Cortex of kidney (tissue), 1 donor: Measurements from ENCODE around the gene PRPSAP1.
"Not testable (repeated sequence)": the region's sequence is repeated elsewhere in the genome, so short reads cannot be mapped to it uniquely, and the experiment has no call there.

Source experiments
- DNase-seq: peaks from one replicate; lab custom pipeline; 2025; lab: John Stamatoyannopoulos, UW

The PRPSAP1 gene

DNA sequence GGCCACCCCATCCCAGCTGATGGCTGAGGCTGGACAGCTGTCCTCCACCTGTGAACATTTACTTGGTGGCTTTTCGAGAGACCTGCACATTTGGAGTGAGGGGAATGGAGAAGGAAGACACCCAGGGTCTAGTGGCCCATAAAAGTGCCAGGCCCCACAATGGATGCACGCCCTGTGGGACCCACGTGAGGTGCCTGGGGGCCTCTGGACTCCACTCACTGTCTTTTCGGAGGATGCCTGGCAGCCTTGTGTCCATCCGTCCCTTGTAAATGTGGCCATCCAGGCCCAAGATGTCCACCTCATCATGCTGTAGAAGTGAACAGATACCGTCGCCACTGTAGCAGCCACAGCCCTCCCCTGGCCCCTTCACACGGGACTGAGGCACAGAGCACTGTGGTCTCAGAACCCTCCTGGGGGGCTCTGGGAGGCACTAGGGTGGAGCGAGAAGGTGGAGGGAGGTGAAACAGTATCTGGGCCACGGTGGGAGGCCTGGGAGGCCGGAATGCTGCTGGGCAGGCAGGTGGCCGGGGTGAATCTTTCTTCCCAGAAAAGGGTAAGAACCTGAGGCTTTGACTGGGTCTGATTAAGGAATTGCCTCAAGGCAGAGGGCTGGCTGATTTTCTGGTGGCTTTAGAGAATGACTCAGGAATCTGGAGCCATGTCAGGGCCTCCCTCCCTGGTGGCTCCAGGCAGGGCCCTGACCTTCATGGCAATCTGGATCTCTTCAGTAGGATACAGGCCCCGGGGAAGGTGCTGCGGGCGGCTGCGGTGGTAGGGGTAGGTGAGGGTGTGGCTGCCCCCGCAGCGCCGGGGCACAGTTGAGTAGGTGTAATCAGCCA, 77.0 kb downstream of the PRPSAP1 start:
- DNase-seq, result no peak

DNA sequence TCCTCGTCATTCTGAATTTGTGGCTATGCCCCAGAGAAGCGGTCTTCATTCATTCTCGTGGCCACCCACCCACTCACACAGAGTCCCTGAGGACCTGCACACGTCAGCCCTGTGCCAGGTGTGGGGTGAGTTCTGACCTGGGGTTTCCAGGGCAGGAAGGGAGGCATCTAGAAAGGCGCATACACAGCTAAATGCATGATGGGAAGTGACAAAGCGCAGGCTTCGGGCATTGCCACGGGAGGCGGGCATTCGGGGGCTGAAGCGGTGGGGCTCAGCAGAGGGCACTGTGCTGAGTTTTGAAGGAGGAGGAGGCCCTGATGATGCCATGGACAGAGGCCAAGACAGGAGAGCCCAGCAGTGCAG, 77.7 kb downstream of the PRPSAP1 start:
- no peak for DNase-seq

DNA sequence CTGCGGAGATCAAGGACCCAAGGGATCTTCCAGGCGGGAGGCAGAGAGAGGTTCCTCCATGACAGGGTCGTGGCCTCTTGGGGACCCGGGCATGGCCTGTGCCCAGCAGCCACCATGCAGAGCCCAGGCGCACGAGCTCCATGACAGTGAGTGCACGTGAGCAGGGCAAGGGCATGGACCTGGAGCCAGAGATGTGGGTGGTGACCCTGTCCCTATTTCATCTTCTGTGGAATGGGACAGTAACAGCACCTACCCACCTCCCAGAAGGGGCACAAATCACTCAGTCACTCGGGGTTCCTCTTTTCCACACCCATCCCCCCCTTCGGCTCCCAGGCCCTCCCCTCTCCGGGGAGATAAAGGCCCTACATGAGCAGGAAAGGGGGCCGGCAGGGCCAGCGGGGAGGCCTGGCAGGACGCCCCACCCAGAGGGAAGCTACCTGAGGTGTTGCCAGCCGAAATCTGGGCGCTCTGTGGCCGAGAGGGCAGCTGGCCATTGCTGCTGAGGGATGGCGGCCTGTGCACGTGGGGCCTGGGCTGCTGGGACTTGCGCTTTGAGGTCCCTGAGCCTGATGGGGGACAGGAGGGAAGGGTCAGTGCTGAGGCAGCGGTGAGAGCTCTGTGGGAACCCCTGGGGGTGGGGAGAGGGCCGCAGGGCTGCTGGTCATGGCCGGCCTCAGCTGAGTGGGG, 78.2 kb downstream of the PRPSAP1 start:
- DNase-seq, result no peak

DNA sequence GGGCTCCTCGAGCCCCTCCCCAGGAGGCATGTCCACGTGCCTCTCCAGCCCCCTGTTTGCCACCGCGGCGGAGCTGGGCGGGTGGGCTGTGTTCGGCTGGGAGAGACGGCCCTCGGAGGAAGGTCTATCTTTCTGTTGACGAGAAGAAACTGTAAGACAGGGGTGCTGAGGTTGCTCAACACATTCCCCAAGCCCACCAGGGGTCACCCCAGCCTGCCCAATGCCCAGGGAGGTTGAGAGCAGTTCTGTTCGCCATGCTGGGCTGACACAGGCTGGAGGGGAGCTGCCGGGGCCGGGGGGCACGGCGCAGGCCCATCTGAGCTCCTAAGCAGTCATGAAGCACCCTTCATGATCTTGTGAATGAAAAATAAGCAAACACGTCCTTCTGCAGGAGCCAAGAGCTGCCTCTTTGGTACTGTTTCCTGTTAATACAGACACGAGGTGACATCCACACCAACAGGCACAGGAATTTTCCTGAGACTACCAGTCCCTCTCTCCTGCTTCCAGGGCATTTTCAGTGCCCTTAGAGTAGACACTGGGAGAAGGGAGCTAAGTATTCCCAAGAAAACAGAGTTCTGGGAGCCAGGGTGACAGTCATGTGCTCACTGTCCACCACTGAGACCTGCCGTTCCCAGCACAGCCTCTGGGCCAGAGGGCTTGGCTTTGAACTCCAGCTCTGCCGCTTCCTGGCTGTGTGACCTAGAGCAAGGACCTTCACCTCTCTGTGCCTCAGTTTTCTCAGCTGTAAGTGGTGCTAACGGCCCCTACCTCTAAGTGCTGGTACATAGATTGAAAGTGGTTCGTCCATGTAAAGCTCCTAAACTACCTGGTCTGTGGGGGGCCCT, 79.4 kb downstream of the PRPSAP1 start:
- DNase-seq, result no peak

DNA sequence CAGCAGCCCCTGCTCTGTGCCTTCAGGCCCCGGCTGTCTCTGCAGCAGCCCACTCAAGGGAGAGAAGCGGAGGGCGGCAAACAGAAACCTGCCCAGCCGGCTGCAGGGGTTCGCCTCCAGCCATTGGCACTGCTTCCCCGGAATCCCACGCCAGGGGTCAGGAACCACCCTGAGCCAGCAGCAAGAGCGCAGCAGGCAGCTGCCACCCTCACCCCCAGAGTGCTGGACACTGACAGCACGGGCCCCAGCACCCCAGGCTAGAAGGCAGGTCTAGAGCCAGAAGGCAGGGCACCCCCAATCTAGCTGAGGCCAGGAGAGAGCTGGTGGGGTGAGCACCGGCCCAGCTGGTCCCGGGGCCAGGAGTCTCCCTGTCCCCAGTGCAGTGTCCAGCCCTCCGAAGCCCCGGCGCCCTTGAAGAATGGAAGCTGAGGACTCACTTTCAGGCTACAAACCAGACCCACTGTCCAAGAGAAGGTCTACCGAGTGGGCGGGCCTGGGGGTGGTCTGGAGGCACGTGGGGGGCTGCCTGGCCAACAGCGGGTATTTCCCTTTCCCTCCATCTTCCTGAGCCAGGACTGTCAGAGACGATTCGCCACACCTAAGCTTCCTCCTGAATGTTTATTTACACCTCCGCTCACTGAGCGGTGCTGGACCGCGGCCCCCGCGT, 80.1 kb downstream of the PRPSAP1 start:
- DNase-seq, result no peak

DNA sequence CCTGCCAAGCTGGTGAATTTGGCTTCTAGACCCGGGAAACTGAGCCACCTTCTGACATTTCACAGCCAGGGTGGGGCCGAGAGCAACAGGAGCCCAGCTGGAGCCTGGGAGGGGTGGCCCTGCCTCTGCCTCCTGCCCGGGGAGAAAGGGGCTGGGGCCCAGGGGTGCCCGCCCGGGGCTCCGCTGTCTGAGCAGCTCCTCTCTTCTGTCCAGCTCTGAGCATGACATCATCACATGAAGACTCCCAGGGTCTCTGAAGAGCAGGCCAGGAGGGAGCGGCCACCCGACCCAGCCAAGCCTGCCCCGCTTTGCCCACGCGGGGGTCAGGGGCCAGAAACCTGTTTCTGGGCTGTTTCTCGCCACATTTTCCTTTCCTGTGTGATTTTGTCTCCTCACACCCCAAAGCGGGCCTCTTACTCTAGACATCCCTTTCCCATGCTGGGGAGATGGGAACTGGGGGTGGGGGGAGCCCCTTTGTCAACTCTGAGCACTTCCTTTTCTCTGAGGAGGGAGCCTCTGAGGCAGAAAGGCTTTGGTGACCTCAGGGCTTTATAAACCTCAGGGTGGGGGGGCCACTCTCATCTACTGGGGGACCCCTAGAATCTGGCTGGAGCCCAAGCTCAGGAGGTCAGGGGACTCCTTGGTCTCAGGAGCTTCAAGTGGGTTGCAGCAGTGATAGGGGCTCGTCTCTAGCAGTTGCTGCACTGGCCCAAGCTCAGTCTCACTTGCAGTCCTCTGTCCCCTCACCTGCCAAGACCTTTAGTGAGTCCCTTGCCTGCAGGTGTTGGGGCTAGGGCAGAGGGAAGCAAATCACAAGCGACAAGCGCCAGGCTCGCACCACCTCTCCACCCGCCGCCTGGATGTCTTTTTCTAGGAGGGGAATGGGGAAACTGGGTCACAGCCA, 80.9 kb downstream of the PRPSAP1 start:
- DNase-seq, result no peak

DNA sequence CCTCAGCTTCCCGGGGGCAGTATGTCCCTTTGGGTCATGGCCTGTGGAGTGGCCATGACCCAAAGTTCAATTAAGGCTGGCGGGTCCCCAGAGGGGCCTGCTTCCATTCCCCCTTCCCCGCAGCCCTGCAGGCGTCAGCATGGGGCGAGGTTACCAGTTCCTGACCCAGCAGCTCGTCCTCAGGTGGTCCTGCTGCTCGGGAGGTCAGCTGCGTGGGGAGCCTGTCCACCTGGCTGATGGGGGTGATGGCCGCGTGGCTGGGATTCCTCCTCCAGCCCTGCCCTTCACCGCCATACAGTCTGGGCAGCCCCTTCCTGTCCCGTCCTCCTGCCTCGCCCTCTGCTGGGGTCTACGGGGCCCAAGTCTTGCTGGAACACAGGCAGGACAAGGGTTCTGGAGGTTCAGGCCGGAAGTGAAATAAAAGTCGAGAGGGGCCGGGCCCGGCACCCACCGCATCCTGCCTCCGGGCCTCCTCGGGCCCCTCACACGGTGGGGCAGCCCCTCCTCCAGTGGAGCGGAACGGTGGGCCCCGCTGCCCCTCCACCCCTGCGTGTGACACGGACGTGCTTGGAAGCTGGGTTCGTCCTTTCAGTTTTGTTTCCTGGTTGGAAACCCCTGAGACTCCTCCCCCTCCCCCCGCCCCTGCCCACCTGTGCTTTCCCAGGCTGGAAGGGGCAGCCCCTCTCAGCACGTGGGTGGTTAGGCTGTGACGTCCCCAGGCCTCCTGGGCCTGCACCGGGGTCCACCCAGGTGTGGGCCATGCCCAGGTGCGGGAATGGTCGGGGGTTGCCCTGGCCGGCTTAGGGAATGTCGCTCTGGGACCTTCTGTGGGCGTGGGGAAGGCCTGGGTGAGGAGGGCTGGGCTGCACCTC, 81.8 kb downstream of the PRPSAP1 start:
- no peak for DNase-seq

DNA sequence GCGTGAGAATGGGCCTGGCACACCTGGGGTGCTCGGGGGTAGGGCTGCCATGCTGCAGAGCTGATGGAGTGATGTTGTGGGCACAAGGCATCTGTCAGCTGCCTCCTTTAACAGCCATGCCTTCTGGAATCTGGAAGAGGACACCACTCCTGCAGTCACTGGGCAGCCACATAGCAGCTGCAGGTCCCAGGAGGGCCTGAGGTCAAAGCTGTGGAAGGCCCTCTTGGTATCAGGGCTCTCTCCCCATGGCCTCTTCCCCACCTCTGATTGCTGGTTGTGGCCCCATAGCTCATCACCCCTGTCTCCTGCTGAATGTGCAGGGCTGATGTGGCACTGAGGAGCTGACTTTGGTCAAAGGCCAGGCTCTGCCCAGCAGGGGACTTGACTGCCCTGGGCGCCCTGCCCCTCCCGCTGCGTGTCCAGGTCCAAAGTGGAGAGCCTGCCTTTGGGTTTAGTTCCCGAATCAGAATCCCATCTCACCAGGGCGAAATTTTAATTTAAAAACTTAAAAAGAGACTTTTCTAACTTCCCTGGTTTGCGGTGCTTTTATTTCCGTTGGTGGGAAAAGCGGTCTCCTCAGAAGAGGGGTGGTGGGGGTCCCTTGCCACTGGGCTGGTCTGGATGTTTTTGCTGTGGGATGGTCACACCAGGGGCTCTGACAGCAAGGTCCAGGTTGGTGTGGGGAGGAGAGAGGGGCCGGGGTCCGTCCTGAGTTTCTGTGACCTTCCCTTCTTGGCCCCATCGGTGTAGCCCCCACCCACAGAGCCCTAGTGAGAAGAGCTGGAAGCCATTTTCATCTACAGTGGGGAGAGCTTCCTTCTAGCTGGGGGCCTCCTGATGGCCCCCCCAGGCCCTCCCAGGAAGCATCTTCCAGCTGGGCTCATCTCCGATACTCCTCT, 82.7 kb downstream of the PRPSAP1 start:
- DNase-seq, result no peak

DNA sequence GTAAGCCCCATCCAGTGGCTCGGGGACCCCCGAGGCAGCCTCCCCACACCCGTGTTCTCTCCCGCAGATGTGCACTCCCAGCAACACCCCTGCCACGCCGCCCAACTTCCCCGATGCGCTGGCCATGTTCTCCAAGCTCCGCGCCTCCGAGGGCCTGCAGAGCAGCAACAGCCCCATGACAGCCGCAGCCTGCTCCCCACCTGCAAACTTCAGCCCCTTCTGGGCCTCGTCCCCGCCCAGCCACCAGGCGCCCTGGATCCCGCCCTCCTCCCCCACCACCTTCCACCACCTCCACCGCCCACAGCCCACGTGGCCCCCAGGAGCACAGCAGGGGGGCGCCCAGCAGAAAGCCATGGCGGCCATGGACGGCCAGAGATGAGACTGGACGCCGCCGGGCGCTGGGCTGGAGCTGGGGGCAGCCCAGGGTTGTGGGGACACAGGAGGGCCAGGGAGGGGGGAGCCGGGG, 83.6 kb downstream of the PRPSAP1 start:
- no peak for DNase-seq

DNA sequence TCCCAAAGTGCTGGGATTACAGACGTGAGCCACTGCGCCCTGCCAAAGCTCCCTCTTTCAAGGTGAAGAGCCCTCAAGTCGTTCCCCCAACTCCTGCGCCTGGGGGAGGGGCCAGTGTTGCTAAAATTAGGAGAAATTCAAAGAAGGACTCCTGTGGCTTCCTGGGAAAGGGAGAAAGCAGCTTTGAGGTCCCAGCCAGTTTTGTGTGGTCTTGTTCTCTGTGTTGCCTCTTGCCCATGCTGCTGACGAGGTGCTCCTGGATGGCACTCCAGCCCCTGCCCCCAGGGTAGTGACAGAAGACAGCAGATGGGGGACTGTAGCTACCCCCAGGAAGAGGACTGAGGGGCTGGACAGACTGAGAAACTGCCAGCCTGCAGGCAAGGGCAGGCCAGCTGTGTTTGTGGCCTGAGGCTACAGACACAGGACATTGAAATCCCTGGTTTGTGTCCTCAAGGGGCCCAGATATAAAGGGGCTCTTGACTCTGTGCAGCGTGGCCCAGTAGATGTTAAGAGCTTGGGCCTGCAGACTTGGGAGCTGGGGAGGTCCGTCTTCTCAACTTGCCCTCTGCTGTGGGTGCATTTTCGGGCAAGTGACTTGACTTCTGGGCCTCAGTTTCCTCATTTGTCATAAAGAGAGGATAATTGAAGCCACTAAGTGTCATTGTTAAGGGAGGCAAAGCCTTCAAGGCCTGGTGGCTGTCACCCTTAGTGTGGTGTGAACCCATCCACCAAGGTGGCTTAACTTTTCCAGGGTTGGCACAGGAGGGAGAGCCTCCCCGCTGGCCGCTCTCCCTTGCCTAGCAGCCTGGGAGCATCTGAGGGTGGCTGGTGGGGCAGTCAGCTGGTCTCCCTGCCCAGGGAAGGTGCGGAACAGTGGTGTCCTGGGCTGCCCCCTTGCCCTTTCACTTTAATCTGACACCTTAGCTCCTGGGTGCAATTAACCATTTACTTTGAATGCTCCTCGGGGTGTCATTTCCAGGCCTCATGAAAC, 84.4 kb downstream of the PRPSAP1 start:
- DNase-seq, result no peak

DNA sequence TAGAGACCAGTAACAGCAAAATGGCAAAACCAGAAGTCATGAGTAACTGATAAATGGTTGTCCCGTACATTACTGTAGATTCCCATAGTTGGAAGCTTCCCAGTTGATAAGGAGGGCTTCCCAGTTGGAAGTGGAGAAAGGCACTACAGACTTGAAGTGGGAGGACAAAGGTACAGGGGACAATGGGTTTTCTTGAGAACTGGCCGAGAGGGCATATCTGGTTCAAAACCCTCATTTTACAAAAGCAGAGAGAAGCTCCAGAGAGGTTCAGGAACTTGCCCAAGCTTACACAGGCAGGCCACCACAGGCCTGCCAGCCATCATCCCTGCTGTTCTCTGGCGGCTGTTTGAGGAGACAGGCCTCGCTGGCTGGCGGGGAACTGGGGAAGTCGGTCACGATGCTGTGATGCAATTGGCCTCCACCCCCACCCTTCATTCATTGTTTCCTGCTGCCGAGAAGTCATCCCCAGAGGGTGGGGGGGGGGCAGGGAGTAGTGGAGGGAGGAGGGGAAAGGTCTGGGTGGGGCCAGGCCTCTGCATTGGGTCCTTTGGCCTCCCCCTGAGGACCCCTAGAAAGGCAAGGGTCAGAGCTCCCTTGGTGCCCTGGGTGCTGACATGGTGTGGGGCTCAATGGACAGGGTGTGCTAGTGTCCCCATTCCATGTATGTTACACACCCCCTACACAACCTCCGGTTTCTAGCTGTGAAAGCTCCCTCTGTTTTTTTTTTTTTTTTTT, 85.5 kb downstream of the PRPSAP1 start:
- no peak for DNase-seq

DNA sequence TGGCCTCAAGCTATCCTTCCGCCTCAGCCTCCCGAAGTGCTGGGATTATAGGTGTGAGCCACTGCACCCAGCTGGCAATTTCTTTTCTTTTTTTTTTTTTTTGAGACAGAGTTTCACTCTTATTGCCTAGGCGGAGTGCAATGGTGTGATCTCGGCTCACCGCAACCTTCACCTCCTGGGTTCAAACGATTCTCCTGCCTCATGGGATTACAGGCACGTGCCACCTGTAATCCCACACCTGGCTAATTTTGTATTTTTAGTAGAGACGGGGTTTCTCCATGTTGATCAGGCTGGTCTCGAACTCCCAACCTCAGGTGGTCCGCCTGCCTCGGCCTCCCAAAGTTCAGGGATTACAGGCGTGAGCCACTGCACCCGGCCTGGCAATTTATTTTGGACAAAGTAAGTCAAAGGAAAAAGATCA, 86.1 kb downstream of the PRPSAP1 start:
- not testable (repeated sequence) for DNase-seq

DNA sequence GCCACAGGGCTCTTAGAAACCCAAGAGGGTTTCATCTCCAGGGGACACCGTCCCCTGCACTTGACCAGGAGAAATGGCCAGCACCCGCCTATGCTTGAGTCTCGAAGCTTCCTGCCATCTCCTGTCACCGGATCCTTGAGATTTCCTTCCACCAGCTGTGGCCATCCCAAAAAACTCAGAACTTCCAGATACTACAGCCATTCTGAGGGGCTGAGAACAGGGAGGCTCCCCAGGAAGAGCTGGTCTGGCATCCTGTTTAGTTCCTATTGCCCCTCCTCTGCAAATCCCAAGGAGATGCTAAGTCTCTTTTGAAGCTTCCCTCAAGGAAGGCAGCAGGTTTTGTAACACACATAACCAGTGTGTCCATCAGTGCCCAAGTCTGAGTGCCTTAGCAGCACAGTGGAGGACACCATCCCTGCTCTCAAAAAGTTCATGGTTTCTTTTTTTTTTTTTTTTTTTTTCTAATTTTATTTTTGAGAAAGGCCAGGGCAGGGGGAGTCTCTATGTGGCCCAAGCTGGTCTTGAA, 86.6 kb downstream of the PRPSAP1 start:
- DNase-seq, result no peak

DNA sequence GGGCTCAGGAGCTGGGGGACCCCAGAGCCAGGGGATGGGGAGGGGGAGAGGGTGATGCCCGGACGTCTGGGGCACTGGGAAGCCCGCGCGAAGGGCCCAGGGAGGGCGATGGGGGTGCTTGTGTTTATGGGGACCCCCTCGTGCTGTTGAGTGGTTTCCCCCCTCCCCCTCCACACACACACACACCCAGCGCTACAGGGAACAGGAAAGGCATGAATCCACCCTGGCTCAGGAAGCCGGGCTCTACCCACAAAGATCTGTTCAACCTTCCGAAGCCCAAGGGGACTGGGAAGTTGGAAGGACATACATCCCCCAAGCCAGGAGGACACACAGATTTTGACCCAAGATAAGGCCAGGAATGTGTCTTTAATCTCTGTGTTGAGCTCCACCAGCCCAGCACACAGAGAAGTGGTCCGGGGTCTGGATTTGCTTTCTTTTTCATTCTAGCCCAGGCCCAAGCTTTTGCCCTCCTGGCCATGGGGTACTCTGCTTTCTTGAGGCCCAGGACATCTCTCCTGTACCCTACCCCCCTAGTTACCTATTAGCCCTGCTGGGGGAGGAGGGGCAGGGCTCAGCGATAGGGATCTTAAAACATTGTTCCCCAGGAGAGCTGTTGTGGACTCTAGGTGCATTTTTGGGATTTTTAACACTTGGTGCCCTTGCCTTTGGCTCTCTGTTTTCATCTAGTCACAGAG, 87.3 kb downstream of the PRPSAP1 start:
- DNase-seq, result no peak

DNA sequence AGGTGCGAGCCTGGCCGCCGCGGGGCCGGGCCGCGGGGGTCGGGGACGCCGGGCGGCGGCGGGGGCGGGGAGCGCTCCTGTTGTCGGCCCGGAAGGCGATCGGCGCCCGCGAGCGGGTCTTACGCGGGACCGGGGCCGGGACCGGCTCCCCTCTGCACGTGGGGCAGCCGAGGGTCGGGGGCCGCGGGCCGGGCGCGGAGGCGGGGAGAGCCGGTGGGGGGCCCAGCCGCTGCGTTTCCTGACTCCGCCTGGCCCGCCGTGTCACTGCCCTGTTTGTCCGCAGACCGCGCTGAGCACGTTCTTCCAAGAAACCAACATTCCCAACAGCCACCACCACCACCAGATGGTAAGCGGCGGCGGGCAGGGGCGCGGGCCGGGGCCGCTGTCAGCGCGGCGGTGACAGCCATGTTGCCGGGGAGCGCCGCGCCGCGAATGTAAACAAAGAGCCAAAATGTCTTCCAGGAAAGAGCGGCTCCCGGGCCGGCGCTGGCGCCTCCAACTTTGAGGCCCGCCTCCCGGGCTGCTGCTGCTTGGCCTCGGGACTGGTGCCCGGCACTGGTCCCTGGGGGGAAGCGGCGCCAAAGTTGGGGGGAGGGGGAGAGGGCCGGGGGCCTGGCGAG, 88.0 kb downstream of the PRPSAP1 start:
- no peak for DNase-seq
